HepG2 (cell line): ENCODE data around the gene ZNG1A. TPM values are rescaled to one million over a fixed set of nuclear protein-coding genes. Genes with fewer than 3 reads are reported as not detected.

Source experiments
- AKAP8 ChIP-seq: sonication (generic); formaldehyde crosslinking; IDR thresholded peaks from 2 replicates; pipeline ENCODE4 v1.5.1; 2020; ENCODE audit warnings: mild to moderate bottlenecking, missing genetic modification reagents
- CEBPB ChIP-seq: IDR thresholded peaks from 2 replicates; pipeline ENCODE4 v1.6.1; 2011; ENCODE audit warnings: low read depth, low read length, improper control_type of control experiment, borderline replicate concordance
- GPN1 ChIP-seq: sonication (generic); formaldehyde crosslinking; IDR thresholded peaks from 2 replicates; pipeline ENCODE4 v1.5.1; 2020; ENCODE audit warnings: missing genetic modification reagents, borderline replicate concordance
- MAZ ChIP-seq, 2 experiments: sonication (generic) in 1 of 2; formaldehyde crosslinking in 1 of 2; IDR thresholded peaks; 2 replicates each; pipeline versions ENCODE4 v1.5.0 to v1.6.1; 2012 to 2020; ENCODE audit warnings: low read depth in 2 of 2, mild to moderate bottlenecking in 2 of 2, borderline replicate concordance in 1 of 2, improper control_type of control experiment in 1 of 2, low read length in 1 of 2, missing genetic modification reagents in 1 of 2, moderate library complexity in 1 of 2
- MTF2 ChIP-seq: sonication (generic); formaldehyde crosslinking; IDR thresholded peaks from 2 replicates; pipeline ENCODE4 v1.5.0; 2020; ENCODE audit warnings: missing genetic modification reagents, borderline replicate concordance
- NR3C1 ChIP-seq: sonication (generic); formaldehyde crosslinking; IDR thresholded peaks from 2 replicates; pipeline ENCODE4 v1.4.0; 2020; ENCODE audit warnings: missing genetic modification reagents
- PAWR ChIP-seq: sonication (generic); formaldehyde crosslinking; IDR thresholded peaks from 2 replicates; pipeline ENCODE4 v1.4.0; 2020; ENCODE audit warnings: missing genetic modification reagents, mild to moderate bottlenecking, borderline replicate concordance
- RBM39 ChIP-seq: fragments of 200-400 bp; formaldehyde crosslinking; IDR thresholded peaks from one replicate; pipeline ENCODE4 v1.6.1; 2018; ENCODE audit warnings: antibody characterized with exemption, mild to moderate bottlenecking, low read depth, low read length; ENCODE audit not compliant: poor library complexity, severe bottlenecking
- SALL2 ChIP-seq: sonication (generic); formaldehyde crosslinking; IDR thresholded peaks from 2 replicates; pipeline ENCODE4 v1.8.1; 2023; ENCODE audit warnings: mild to moderate bottlenecking, missing genetic modification reagents, inconsistent platforms
- ZFP37 ChIP-seq: sonication (generic); formaldehyde crosslinking; IDR thresholded peaks from 2 replicates; pipeline ENCODE4 v1.4.0; 2020; ENCODE audit warnings: missing genetic modification reagents, borderline replicate concordance
- ZNF251 ChIP-seq: sonication (generic); formaldehyde crosslinking; IDR thresholded peaks from 2 replicates; pipeline ENCODE4 v1.9.0; 2021; ENCODE audit warnings: mild to moderate bottlenecking, missing genetic modification reagents
- ZNF572 ChIP-seq: sonication (generic); formaldehyde crosslinking; IDR thresholded peaks from 2 replicates; pipeline ENCODE4 v1.5.1; 2020; ENCODE audit warnings: mild to moderate bottlenecking, missing genetic modification reagents
- ZNF605 ChIP-seq: sonication (generic); formaldehyde crosslinking; IDR thresholded peaks from 2 replicates; pipeline ENCODE4 v1.8.0; 2022; ENCODE audit warnings: mild to moderate bottlenecking, missing genetic modification reagents
- ZSCAN22 ChIP-seq: sonication (generic); formaldehyde crosslinking; IDR thresholded peaks from 2 replicates; pipeline ENCODE4 v1.4.0; 2020; ENCODE audit warnings: mild to moderate bottlenecking, missing genetic modification reagents
- polyA plus RNA-seq, 8 experiments: library from polyadenylated mRNA; depleted of rRNA in 3 of 8; stranded (reverse) in 7 of 8; unstranded in 1 of 8; fragments of >200 nt; fragmentation: Illumina TruSeq in 4 of 8; extraction: Trizol in 4 of 8; gene quantifications; 2 replicates each; pipeline versions ENCODE4 v1.2.1 to v1.2.3, GENCODE V29; 2011 to 2016; ENCODE audit warnings: low read depth in 4 of 8, missing spikeins in 1 of 8, mixed read lengths in 1 of 8; ENCODE audit not compliant: insufficient read depth in 1 of 8
- total RNA-seq, 5 experiments: library from RNA; depleted of rRNA; stranded (reverse); fragments of >200 nt; fragmentation: Illumina TruSeq; extraction: Trizol; gene quantifications; 2 replicates each; pipeline ENCODE4 v1.2.3, GENCODE V29; 2016; ENCODE audit warnings: low read depth in 1 of 5
- TF ChIP-seq, protein P1 (sequence below): sonication (generic); formaldehyde crosslinking; IDR thresholded peaks from 2 replicates; pipeline ENCODE4 v1.4.0; 2020; ENCODE audit warnings: missing genetic modification reagents
- TF ChIP-seq, protein P2 (sequence below): sonication (generic); formaldehyde crosslinking; IDR thresholded peaks from 2 replicates; pipeline ENCODE4 v1.5.0; 2020; ENCODE audit warnings: mild to moderate bottlenecking, missing genetic modification reagents, moderate library complexity
- TF ChIP-seq, protein P3 (sequence below): sonication (generic); formaldehyde crosslinking; IDR thresholded peaks from 2 replicates; pipeline ENCODE4 v1.5.0; 2020; ENCODE audit warnings: mild to moderate bottlenecking, missing genetic modification reagents
- TF ChIP-seq, protein P4 (sequence below): sonication (generic); formaldehyde crosslinking; IDR thresholded peaks from 2 replicates; pipeline ENCODE4 v1.5.1; 2020; ENCODE audit warnings: mild to moderate bottlenecking, missing genetic modification reagents, moderate library complexity

ZNG1A gene
- total and polyA plus RNA-seq, 2 of the 13 experiments (the other 11 are each of a cell fraction or from before 2014, with no cell fraction given) = 28.6 to 90.6 TPM

DNA sequence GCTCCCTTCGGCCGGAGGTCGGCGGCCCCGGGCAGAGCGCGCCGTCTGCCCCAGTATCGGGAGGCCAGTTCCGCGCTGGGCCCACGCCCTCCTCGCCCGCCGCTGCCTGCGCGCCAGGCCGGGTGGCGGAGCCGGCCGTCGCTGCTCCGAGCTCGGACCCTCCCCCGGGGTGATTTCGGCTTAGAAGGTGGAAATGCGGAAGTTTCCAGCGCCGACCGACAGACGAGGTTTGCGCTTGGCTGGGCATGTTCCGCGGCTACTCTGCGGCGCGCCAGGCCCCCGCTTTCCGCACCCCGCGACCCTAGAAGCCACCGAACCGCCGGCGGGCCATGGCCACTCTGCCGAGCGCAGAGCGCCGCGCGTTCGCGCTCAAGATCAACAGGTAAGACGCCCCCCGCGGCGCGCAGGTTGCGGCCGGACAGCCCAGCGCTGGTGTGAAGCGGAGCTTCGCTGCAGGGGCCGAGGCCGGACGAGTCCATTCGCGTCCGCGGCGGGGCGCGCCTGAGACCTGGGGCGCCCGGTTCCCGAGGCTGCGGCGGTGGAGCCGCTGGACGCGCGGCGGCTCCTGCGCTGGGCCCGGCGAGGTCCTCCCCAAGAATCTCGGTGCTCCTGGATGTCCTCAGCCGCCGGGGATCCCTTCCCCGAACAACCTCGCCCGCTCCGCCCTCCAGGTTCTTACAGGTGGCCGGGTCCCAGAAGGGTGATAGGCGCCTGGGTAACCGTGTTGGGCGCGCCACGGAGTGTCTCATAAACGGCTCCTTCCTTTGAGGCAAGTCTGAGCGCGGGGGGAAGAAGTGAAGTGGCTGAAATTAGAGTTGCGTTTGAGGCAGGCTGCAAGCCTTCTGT is 36.0 kb upstream of the ZNG1A start, which contains the start of gene DOCK8 (continued):
- TF ChIP-seq ZFP37 = no peak
- no peak for TF ChIP-seq NR3C1 (CRISPR knock-in tag)
- TF ChIP-seq, protein P1, sequence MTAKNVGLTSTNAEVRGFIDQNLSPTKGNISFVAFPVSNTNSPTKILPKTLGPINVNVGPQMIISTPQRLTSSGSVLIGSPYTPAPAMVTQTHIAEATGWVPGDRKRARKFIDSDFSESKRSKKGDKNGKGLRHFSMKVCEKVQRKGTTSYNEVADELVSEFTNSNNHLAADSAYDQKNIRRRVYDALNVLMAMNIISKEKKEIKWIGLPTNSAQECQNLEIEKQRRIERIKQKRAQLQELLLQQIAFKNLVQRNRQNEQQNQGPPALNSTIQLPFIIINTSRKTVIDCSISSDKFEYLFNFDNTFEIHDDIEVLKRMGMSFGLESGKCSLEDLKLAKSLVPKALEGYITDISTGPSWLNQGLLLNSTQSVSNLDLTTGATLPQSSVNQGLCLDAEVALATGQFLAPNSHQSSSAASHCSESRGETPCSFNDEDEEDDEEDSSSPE (CRISPR knock-in tag) = peak; percentile 29; the same call in 1 of the 2 replicates
- TF ChIP-seq ZNF251 (CRISPR knock-in tag) = no peak
- TF ChIP-seq MAZ (IDR thresholded peaks at IDR 0.05; ENCODE audit: borderline replicate concordance, low read depth, low read length) = no peak
- peak; percentile 60 for TF ChIP-seq MAZ (CRISPR knock-in tag; IDR thresholded peaks at IDR 0.05; ENCODE audit: low read depth)
- TF ChIP-seq SALL2 (CRISPR knock-in tag) = peak; percentile 46; the same call in 1 of the 2 replicates
- no peak for TF ChIP-seq ZNF572
- no peak for TF ChIP-seq GPN1
- no peak for TF ChIP-seq PAWR (CRISPR knock-in tag)
- TF ChIP-seq, protein P2, sequence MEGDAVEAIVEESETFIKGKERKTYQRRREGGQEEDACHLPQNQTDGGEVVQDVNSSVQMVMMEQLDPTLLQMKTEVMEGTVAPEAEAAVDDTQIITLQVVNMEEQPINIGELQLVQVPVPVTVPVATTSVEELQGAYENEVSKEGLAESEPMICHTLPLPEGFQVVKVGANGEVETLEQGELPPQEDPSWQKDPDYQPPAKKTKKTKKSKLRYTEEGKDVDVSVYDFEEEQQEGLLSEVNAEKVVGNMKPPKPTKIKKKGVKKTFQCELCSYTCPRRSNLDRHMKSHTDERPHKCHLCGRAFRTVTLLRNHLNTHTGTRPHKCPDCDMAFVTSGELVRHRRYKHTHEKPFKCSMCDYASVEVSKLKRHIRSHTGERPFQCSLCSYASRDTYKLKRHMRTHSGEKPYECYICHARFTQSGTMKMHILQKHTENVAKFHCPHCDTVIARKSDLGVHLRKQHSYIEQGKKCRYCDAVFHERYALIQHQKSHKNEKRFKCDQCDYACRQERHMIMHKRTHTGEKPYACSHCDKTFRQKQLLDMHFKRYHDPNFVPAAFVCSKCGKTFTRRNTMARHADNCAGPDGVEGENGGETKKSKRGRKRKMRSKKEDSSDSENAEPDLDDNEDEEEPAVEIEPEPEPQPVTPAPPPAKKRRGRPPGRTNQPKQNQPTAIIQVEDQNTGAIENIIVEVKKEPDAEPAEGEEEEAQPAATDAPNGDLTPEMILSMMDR (CRISPR knock-in tag) = peak; percentile 58
- TF ChIP-seq MTF2 (CRISPR knock-in tag) = peak; percentile 92
- TF ChIP-seq AKAP8 (CRISPR knock-in tag) = peak; percentile 43; the same call in 1 of the 2 replicates
- TF ChIP-seq ZNF605 (CRISPR knock-in tag) = no peak
- TF ChIP-seq, protein P3, sequence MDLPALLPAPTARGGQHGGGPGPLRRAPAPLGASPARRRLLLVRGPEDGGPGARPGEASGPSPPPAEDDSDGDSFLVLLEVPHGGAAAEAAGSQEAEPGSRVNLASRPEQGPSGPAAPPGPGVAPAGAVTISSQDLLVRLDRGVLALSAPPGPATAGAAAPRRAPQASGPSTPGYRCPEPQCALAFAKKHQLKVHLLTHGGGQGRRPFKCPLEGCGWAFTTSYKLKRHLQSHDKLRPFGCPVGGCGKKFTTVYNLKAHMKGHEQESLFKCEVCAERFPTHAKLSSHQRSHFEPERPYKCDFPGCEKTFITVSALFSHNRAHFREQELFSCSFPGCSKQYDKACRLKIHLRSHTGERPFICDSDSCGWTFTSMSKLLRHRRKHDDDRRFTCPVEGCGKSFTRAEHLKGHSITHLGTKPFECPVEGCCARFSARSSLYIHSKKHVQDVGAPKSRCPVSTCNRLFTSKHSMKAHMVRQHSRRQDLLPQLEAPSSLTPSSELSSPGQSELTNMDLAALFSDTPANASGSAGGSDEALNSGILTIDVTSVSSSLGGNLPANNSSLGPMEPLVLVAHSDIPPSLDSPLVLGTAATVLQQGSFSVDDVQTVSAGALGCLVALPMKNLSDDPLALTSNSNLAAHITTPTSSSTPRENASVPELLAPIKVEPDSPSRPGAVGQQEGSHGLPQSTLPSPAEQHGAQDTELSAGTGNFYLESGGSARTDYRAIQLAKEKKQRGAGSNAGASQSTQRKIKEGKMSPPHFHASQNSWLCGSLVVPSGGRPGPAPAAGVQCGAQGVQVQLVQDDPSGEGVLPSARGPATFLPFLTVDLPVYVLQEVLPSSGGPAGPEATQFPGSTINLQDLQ (CRISPR knock-in tag) = 0 out of 2 replicates have a peak, but pooled peaks have one; percentile 52
- TF ChIP-seq, protein P4, sequence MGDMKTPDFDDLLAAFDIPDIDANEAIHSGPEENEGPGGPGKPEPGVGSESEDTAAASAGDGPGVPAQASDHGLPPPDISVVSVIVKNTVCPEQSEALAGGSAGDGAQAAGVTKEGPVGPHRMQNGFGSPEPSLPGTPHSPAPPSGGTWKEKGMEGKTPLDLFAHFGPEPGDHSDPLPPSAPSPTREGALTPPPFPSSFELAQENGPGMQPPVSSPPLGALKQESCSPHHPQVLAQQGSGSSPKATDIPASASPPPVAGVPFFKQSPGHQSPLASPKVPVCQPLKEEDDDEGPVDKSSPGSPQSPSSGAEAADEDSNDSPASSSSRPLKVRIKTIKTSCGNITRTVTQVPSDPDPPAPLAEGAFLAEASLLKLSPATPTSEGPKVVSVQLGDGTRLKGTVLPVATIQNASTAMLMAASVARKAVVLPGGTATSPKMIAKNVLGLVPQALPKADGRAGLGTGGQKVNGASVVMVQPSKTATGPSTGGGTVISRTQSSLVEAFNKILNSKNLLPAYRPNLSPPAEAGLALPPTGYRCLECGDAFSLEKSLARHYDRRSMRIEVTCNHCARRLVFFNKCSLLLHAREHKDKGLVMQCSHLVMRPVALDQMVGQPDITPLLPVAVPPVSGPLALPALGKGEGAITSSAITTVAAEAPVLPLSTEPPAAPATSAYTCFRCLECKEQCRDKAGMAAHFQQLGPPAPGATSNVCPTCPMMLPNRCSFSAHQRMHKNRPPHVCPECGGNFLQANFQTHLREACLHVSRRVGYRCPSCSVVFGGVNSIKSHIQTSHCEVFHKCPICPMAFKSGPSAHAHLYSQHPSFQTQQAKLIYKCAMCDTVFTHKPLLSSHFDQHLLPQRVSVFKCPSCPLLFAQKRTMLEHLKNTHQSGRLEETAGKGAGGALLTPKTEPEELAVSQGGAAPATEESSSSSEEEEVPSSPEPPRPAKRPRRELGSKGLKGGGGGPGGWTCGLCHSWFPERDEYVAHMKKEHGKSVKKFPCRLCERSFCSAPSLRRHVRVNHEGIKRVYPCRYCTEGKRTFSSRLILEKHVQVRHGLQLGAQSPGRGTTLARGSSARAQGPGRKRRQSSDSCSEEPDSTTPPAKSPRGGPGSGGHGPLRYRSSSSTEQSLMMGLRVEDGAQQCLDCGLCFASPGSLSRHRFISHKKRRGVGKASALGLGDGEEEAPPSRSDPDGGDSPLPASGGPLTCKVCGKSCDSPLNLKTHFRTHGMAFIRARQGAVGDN (CRISPR knock-in tag) = peak; percentile 85
- TF ChIP-seq ZSCAN22 (CRISPR knock-in tag) = no peak
- TF ChIP-seq CEBPB = no peak
- peak; percentile 51 for TF ChIP-seq RBM39
